Kidney (tissue), 14 donors: Measurements from ENCODE around the gene GTF2E1. TPM values are rescaled to one million over a fixed set of nuclear protein-coding genes. Genes with fewer than 3 reads are reported as not detected.

Experiments
- DNase-seq, 5 donors: peaks; one replicate each; pipeline ENCODE4 v3.0.0-alpha.2; 2013 to 2020
- FAIRE-seq: peaks from 2 replicates; lab custom pipeline; 2012; peaks lifted over from hg19 to GRCh38; lab: Jason Lieb, UNC
- H3K27ac ChIP-seq, 2 donors: one replicate each; pipeline ENCODE4 v1.7.0; 2013; ENCODE audit warnings: low read depth in 2 of 2, low read length in 2 of 2, inconsistent platforms in 1 of 2
- H3K27me3 ChIP-seq: one replicate; pipeline ENCODE4 v1.7.1; 2013; ENCODE audit warnings: low read length, inconsistent platforms; ENCODE audit not compliant: control insufficient read depth, insufficient read depth
- H3K36me3 ChIP-seq, 3 donors: one replicate each; pipeline versions ENCODE4 v1.7.0 to v1.7.1; 2013; ENCODE audit warnings: low read length in 3 of 3, control low read depth in 1 of 3, inconsistent platforms in 1 of 3; ENCODE audit not compliant: insufficient read depth in 3 of 3, control insufficient read depth in 2 of 3
- H3K4me1 ChIP-seq, 3 donors: one replicate each; pipeline versions ENCODE4 v1.7.0 to v1.7.1; 2013; ENCODE audit warnings: low read length in 3 of 3, inconsistent platforms in 1 of 3, low read depth in 1 of 3; ENCODE audit not compliant: control insufficient read depth in 2 of 3, insufficient read depth in 2 of 3
- H3K4me3 ChIP-seq, 3 donors: one replicate each; pipeline versions ENCODE4 v1.7.0 to v1.8.1; 2013; ENCODE audit warnings: low read length in 3 of 3, control low read depth in 1 of 3, inconsistent platforms in 1 of 3
- H3K9ac ChIP-seq, 3 donors: one replicate each; pipeline versions ENCODE4 v1.7.0 to v1.7.1; 2013; ENCODE audit warnings: low read length in 3 of 3, control low read depth in 1 of 3, inconsistent platforms in 1 of 3
- H3K9me3 ChIP-seq, 3 donors: one replicate each; pipeline versions ENCODE4 v1.7.0 to v1.7.1; 2013; ENCODE audit warnings: low read length in 3 of 3, control low read depth in 1 of 3, inconsistent platforms in 1 of 3; ENCODE audit not compliant: control insufficient read depth in 2 of 3, insufficient read depth in 1 of 3
- CTCF ChIP-seq: IDR thresholded peaks from 3 replicates; pipeline ENCODE4 v1.5.1; 2012; ENCODE audit warnings: mild to moderate bottlenecking, moderate library complexity, borderline replicate concordance; ENCODE audit not compliant: insufficient read depth; ENCODE audit errors: extremely low read depth
- intact Hi-C: fragments of 100-400 bp; cut with DNase I; formaldehyde crosslinking; loops from one replicate; pipeline ENCODE4 v1.11.1; 2022
- polyA plus RNA-seq: library from polyadenylated mRNA; stranded (reverse); fragments of 350-450 nt; fragmentation: Illumina TruSeq; extraction: RNeasy Lipid Tissue Mini Kit (QIAGEN cat#74804); gene quantifications from one replicate; pipeline ENCODE4 v1.2.3, GENCODE V29; 2014; ENCODE audit warnings: low read depth, low replicate concordance; ENCODE audit not compliant: insufficient read depth
- total RNA-seq: library from RNA; stranded (reverse); fragmentation: NEBNext Ultra II Directional; extraction: Animal tissue kit (Norgen Biotek cat#: 25700); gene quantifications from one replicate; pipeline ENCODE4 v1.2.1, GENCODE V29; 2021
- donor health status: control.
- donor health status: control.
- donor health status: control.
- donor health status: control.
- donor health status: control.
- donor health status: DM: yes; HTN: yes; CAD: no.
- donor health status: Normal renal cell carcinoma (clear cell type).

Gene GTF2E1
- total and polyA plus RNA-seq, 2 donors from 2014 or later: 5.4 to 19.4 TPM

- H3K36me3 ChIP-seq: no peaks in the 10 kb centered on the region
- H3K27ac ChIP-seq: no peak overlapping the region
- no peak overlapping the region for H3K9ac ChIP-seq
- H3K9me3 ChIP-seq: no peaks in the 10 kb centered on the region
- no peak for TF ChIP-seq CTCF
- H3K4me3 ChIP-seq: no peak overlapping the region
- H3K4me1 ChIP-seq: no peaks in the 10 kb centered on the region
- FAIRE-seq (no peak), DNase-seq (peak in 2 of 5 donors; percentile 15 to 17)
- no peaks in the 10 kb centered on the region for H3K27me3 ChIP-seq
- intact Hi-C loops: loop anchor here (5.0 kb wide), 1 partner anchor 235 kb away; no protein-coding TSS in a partner anchor
Observed at GRCh38 chr3:120796976-120797375, 54.4 kb downstream of the GTF2E1 start.

- H3K9ac ChIP-seq: no peak overlapping the region
- H3K27me3 ChIP-seq: no peaks in the 10 kb centered on the region
- FAIRE-seq (no peak), DNase-seq (no peak)
- H3K9me3 ChIP-seq: no peaks in the 10 kb centered on the region
- intact Hi-C loops: loop anchor here (5.0 kb wide), 1 partner anchor 236 kb away; no protein-coding TSS in a partner anchor
- no peaks in the 10 kb centered on the region for H3K4me1 ChIP-seq
- no peak overlapping the region for H3K4me3 ChIP-seq
- no peaks in the 10 kb centered on the region for H3K36me3 ChIP-seq
- TF ChIP-seq CTCF: no peak
- H3K27ac ChIP-seq: no peak overlapping the region
Observed at GRCh38 chr3:120797857-120798256, 55.3 kb downstream of the GTF2E1 start.

GRCh38 chr3:120798346-120798745, 55.8 kb downstream of the GTF2E1 start:
- no peaks in the 10 kb centered on the region for H3K36me3 ChIP-seq
- intact Hi-C loops: loop anchor here (5.0 kb wide), 1 partner anchor 236 kb away; no protein-coding TSS in a partner anchor
- no peaks in the 10 kb centered on the region for H3K4me1 ChIP-seq
- DNase-seq: no peak
- no peak overlapping the region for H3K27ac ChIP-seq
- H3K4me3 ChIP-seq: no peak overlapping the region
- no peak overlapping the region for H3K9ac ChIP-seq
- no peaks in the 10 kb centered on the region for H3K9me3 ChIP-seq
- no peaks in the 10 kb centered on the region for H3K27me3 ChIP-seq
- no peak for TF ChIP-seq CTCF
- no peak for FAIRE-seq

- no peak overlapping the region for H3K27ac ChIP-seq
- no peak overlapping the region for H3K4me3 ChIP-seq
- H3K27me3 ChIP-seq: no peaks in the 10 kb centered on the region
- no peaks in the 10 kb centered on the region for H3K4me1 ChIP-seq
- no peaks in the 10 kb centered on the region for H3K9me3 ChIP-seq
- DNase-seq (no peak), FAIRE-seq (no peak)
- intact Hi-C loops: no loop called here
- no peak for TF ChIP-seq CTCF
- no peaks in the 10 kb centered on the region for H3K36me3 ChIP-seq
- no peak overlapping the region for H3K9ac ChIP-seq
Observed at GRCh38 chr3:120800625-120801024, 58.1 kb downstream of the GTF2E1 start.
